ENCODE data around the gene FHIT. TPM values are rescaled to one million over a fixed set of nuclear protein-coding genes. Genes with fewer than 3 reads are reported as not detected.

FHIT gene
- total RNA-seq, 4 donors from 2014 or later: 8.8 to 35.6 (median 12.6) TPM

GRCh38 chr3:60080648-60081047 lies 1170.6 kb downstream of the FHIT start:
- Histone ChIP-seq H3K36me3 (no peaks in the 10 kb centered on the region), H3K27ac (no peak overlapping the region), H3K4me3 (no peak overlapping the region), H3K27me3 (no peaks in the 10 kb centered on the region), H3K4me1 (no peaks in the 10 kb centered on the region), H3K9me3 (no peaks in the 10 kb centered on the region)
- DNase-seq (ENCODE audit: low spot score in 2 of 2): no peak
- 62% methylated on average over 1 of the region's 1 CpG for WGBS
- no peak for TF ChIP-seq POLR2A (IDR thresholded peaks at IDR 0.05)
- TF ChIP-seq CTCF (IDR thresholded peaks at IDR 0.05): no peak
- no peak for TF ChIP-seq POLR2AphosphoS5 (IDR thresholded peaks at IDR 0.05)
- TF ChIP-seq EP300 (IDR thresholded peaks at IDR 0.05): no peak

GRCh38 chr3:60079076-60079475 lies 1172.2 kb downstream of the FHIT start:
- no peaks in the 10 kb centered on the region for H3K27me3 ChIP-seq
- H3K27ac ChIP-seq: no peak overlapping the region
- H3K36me3 ChIP-seq: no peaks in the 10 kb centered on the region
- H3K4me1 ChIP-seq: no peaks in the 10 kb centered on the region
- no peaks in the 10 kb centered on the region for H3K9me3 ChIP-seq
- TF ChIP-seq POLR2AphosphoS5 (IDR thresholded peaks at IDR 0.05): no peak
- TF ChIP-seq CTCF (IDR thresholded peaks at IDR 0.05): no peak
- no peak for TF ChIP-seq POLR2A (IDR thresholded peaks at IDR 0.05)
- TF ChIP-seq EP300 (IDR thresholded peaks at IDR 0.05): no peak
- H3K4me3 ChIP-seq: no peak overlapping the region
- WGBS: 58% methylated on average over 5 of the region's 5 CpGs
- DNase-seq (ENCODE audit: low spot score in 2 of 2): no peak

GRCh38 chr3:60076331-60076730 lies 1174.9 kb downstream of the FHIT start:
- DNase-seq (ENCODE audit: low spot score in 2 of 2): no peak

GRCh38 chr3:60073942-60074341 lies 1177.3 kb downstream of the FHIT start:
- TF ChIP-seq POLR2AphosphoS5 (IDR thresholded peaks at IDR 0.05) (no peak), CTCF (IDR thresholded peaks at IDR 0.05) (no peak), EP300 (IDR thresholded peaks at IDR 0.05) (no peak), POLR2A (IDR thresholded peaks at IDR 0.05) (no peak)
- H3K9me3 ChIP-seq: no peaks in the 10 kb centered on the region
- no peak overlapping the region for H3K27ac ChIP-seq
- H3K4me3 ChIP-seq: no peak overlapping the region
- H3K36me3 ChIP-seq: no peaks in the 10 kb centered on the region
- DNase-seq (ENCODE audit: low spot score in 2 of 2): no peak
- no peaks in the 10 kb centered on the region for H3K4me1 ChIP-seq
- no peaks in the 10 kb centered on the region for H3K27me3 ChIP-seq

More at GRCh38 chr3:60076331-60076730, 1174.9 kb downstream of the FHIT start:
- Histone ChIP-seq H3K27me3 (no peaks in the 10 kb centered on the region), H3K4me3 (no peak overlapping the region), H3K9me3 (no peaks in the 10 kb centered on the region), H3K36me3 (no peaks in the 10 kb centered on the region), H3K27ac (no peak overlapping the region), H3K4me1 (no peaks in the 10 kb centered on the region)
- WGBS: 17% methylated on average over 1 of the region's 1 CpG
- TF ChIP-seq CTCF (IDR thresholded peaks at IDR 0.05) (no peak), POLR2AphosphoS5 (IDR thresholded peaks at IDR 0.05) (no peak), EP300 (IDR thresholded peaks at IDR 0.05) (no peak), POLR2A (IDR thresholded peaks at IDR 0.05) (no peak)

GRCh38 chr3:60073228-60073627 lies 1178.0 kb downstream of the FHIT start:
- no peaks in the 10 kb centered on the region for H3K9me3 ChIP-seq
- no peak for DNase-seq (ENCODE audit: low spot score in 2 of 2)
- no peaks in the 10 kb centered on the region for H3K27me3 ChIP-seq
- H3K27ac ChIP-seq: no peak overlapping the region
- TF ChIP-seq POLR2A (IDR thresholded peaks at IDR 0.05): no peak
- no peak for TF ChIP-seq CTCF (IDR thresholded peaks at IDR 0.05)
- TF ChIP-seq POLR2AphosphoS5 (IDR thresholded peaks at IDR 0.05): no peak
- H3K4me1 ChIP-seq: no peaks in the 10 kb centered on the region
- 84% methylated on average over 4 of the region's 4 CpGs for WGBS
- H3K36me3 ChIP-seq: no peaks in the 10 kb centered on the region
- H3K4me3 ChIP-seq: no peak overlapping the region

Measured in suprapubic skin (tissue), 4 donors.